HFF-Myc (cell line): ENCODE data around the gene AFM.

Experiments used
- DNase-seq: peaks from one replicate; pipeline ENCODE4 v3.0.0-alpha.2; 2011; ENCODE audit warnings: low read depth; ENCODE audit errors: extremely low read depth
- H3K4me3 ChIP-seq: replicated peaks from 2 replicates; pipeline ENCODE4 v1.5.1; 2011; ENCODE audit warnings: low read depth, mild to moderate bottlenecking, control low read depth, low read length
- CTCF ChIP-seq: IDR thresholded peaks from 2 replicates; pipeline ENCODE4 v1.5.1; 2012; ENCODE audit warnings: mild to moderate bottlenecking, low read depth, low read length, control low read depth; ENCODE audit errors: missing control alignments

AFM gene

GRCh38 chr4:73470728-73471127 lies 10.8 kb upstream of the AFM start:
- H3K4me3 ChIP-seq = no peak overlapping the region
- no peak for TF ChIP-seq CTCF
- no peak for DNase-seq

- H3K4me3 ChIP-seq = no peak overlapping the region
- no peak for DNase-seq
- TF ChIP-seq CTCF = no peak
Observed at GRCh38 chr4:73477176-73477575, 4.4 kb upstream of the AFM start.

GRCh38 chr4:73479323-73479722 lies 2.2 kb upstream of the AFM start:
- no peak overlapping the region for H3K4me3 ChIP-seq
- no peak for DNase-seq
- no peak for TF ChIP-seq CTCF

GRCh38 chr4:73485085-73485484 lies 3.5 kb downstream of the AFM start:
- DNase-seq = no peak
- no peak for TF ChIP-seq CTCF
- no peak overlapping the region for H3K4me3 ChIP-seq

- H3K4me3 ChIP-seq = no peak overlapping the region
- no peak for DNase-seq
- TF ChIP-seq CTCF = no peak
Observed at GRCh38 chr4:73485596-73485995, 4.1 kb downstream of the AFM start.

- H3K4me3 ChIP-seq = no peak overlapping the region
- TF ChIP-seq CTCF = no peak
- DNase-seq = no peak
Observed at GRCh38 chr4:73486497-73486896, 5.0 kb downstream of the AFM start.

GRCh38 chr4:73487233-73487632 lies 5.7 kb downstream of the AFM start:
- no peak for DNase-seq
- TF ChIP-seq CTCF = no peak
- no peak overlapping the region for H3K4me3 ChIP-seq
